ENCODE measurements around the gene ADARB2.

The ADARB2 gene

DNA sequence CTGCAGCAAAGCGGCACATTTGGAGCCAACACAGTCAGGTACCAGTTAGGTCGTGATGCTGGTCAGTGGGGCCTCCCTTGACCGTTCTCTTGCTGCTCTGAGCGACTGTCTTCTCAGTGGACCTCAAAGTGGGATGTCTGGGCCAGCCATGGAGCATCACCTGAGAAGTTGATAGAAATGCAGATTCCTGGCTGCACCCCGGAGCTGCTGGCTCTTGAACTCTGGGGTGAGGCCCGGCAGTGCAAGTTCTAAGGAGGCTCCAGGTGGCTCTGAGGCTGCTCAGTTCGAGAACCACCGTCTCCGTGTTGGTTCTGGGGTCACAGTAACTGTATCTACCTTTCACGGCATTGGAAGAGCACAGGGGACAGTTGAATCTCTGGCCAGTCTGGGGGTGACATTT is 533.6 kb downstream of the ADARB2 start:
- H3K36me3 ChIP-seq = no peaks in the 10 kb centered on the region
- no peak for DNase-seq
- no peaks in the 10 kb centered on the region for H3K9me3 ChIP-seq
- no peaks in the 10 kb centered on the region for H3K27me3 ChIP-seq
- TF ChIP-seq, protein P1, sequence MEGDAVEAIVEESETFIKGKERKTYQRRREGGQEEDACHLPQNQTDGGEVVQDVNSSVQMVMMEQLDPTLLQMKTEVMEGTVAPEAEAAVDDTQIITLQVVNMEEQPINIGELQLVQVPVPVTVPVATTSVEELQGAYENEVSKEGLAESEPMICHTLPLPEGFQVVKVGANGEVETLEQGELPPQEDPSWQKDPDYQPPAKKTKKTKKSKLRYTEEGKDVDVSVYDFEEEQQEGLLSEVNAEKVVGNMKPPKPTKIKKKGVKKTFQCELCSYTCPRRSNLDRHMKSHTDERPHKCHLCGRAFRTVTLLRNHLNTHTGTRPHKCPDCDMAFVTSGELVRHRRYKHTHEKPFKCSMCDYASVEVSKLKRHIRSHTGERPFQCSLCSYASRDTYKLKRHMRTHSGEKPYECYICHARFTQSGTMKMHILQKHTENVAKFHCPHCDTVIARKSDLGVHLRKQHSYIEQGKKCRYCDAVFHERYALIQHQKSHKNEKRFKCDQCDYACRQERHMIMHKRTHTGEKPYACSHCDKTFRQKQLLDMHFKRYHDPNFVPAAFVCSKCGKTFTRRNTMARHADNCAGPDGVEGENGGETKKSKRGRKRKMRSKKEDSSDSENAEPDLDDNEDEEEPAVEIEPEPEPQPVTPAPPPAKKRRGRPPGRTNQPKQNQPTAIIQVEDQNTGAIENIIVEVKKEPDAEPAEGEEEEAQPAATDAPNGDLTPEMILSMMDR (IDR thresholded peaks at IDR 0.05; ENCODE audit: low read depth, low read length) = no peak
- no peak overlapping the region for H3K4me3 ChIP-seq (ENCODE audit: low read depth, low read length)
- H3K4me1 ChIP-seq = no peaks in the 10 kb centered on the region

DNA sequence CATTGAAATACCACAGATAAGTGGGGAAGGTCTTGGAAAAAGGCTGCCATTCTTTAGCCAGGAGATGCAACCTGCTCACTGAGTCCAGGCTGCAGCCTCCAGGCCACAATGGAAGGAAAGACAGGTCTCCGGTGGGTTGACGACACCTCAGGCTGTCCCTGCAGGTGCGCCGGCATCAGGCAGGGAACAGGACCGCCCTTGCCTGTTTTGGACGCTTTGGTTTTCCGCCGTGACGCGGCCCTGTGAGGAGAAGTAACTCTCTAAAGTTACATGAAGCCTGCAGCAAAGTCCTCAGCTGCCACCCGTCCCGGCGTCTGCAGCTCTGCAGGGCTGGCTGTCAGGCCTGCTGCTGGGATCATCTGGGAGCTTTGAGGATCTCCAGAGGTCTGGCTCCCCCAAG is 534.1 kb downstream of the ADARB2 start:
- H3K36me3 ChIP-seq = no peaks in the 10 kb centered on the region
- H3K4me1 ChIP-seq = no peaks in the 10 kb centered on the region
- no peak overlapping the region for H3K4me3 ChIP-seq (ENCODE audit: low read depth, low read length)
- H3K27me3 ChIP-seq = no peaks in the 10 kb centered on the region
- TF ChIP-seq, protein P1 (IDR thresholded peaks at IDR 0.05; ENCODE audit: low read depth, low read length) = no peak
- H3K9me3 ChIP-seq = no peaks in the 10 kb centered on the region
- no peak for DNase-seq

DNA sequence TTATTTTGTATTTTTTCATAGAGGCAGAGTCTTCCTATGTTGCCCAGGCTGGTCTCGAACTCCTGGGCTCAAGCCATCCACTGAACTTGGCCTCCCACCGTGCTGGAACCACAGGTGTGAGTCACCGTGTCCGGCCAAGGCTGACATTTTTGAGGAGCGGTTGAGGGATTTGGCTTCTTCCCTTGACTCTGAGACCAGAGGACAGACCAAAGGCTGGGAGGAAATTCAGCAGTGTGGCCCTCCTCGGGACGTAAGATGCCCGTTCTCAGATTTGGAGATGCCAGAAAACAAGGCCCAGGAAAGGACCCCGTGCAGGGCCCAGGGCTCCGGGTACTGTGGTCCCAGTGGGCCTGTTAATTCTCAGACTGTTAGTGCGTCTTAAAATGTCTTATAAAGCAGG is 535.0 kb downstream of the ADARB2 start:
- no peaks in the 10 kb centered on the region for H3K27me3 ChIP-seq
- H3K4me1 ChIP-seq = no peaks in the 10 kb centered on the region
- H3K9me3 ChIP-seq = no peaks in the 10 kb centered on the region
- H3K36me3 ChIP-seq = no peaks in the 10 kb centered on the region
- DNase-seq = no peak
- no peak overlapping the region for H3K4me3 ChIP-seq (ENCODE audit: low read depth, low read length)
- TF ChIP-seq, protein P1 (IDR thresholded peaks at IDR 0.05; ENCODE audit: low read depth, low read length) = no peak

DNA sequence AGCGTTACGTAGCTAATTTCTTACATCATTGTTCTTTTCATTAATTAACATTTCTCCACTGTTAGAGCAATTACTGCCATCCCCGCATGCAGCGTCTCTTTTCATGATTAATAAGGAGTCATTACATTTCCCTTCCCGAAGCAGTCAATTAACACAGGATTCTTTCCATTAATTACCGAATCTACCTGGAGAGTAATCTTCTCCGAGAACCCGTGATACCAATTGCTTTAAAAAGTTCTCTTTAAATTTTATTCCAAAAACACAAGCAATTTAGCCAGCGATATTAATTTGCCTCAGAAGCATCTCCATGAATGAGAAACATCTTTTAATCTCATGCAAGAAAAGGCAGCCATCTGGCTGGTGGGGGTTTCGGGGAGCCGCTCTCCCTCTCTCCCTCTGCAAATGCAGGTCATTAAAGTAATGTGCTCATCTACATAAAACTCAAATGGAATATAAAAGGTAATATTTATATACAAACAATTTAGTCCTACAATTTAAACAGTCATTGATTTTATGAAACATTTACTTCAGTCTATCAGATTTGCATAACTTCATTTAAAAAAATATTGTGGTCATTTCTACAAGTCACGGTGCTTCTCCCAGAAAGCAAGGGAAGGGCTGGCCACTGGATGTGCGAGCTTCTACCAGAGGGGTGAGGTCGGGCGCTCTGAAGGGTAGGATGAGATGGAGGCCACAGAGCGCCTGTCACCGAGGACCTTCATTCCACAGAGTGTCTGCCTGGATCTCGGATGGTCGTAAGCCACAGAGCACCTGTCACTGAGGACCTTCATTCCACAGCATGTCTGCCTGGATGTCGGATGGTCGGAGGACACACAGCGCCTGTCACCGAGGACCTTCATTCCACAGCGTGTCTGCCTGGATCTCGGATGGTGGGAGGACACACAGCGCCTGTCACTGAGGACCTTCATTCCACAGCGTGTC is 536.2 kb downstream of the ADARB2 start:
- Histone ChIP-seq H3K9me3 (no peaks in the 10 kb centered on the region), H3K4me1 (no peaks in the 10 kb centered on the region), H3K4me3 (ENCODE audit: low read depth, low read length) (no peak overlapping the region), H3K36me3 (no peaks in the 10 kb centered on the region), H3K27me3 (no peaks in the 10 kb centered on the region)
- TF ChIP-seq, protein P1 (IDR thresholded peaks at IDR 0.05; ENCODE audit: low read depth, low read length) = no peak
- DNase-seq = no peak

DNA sequence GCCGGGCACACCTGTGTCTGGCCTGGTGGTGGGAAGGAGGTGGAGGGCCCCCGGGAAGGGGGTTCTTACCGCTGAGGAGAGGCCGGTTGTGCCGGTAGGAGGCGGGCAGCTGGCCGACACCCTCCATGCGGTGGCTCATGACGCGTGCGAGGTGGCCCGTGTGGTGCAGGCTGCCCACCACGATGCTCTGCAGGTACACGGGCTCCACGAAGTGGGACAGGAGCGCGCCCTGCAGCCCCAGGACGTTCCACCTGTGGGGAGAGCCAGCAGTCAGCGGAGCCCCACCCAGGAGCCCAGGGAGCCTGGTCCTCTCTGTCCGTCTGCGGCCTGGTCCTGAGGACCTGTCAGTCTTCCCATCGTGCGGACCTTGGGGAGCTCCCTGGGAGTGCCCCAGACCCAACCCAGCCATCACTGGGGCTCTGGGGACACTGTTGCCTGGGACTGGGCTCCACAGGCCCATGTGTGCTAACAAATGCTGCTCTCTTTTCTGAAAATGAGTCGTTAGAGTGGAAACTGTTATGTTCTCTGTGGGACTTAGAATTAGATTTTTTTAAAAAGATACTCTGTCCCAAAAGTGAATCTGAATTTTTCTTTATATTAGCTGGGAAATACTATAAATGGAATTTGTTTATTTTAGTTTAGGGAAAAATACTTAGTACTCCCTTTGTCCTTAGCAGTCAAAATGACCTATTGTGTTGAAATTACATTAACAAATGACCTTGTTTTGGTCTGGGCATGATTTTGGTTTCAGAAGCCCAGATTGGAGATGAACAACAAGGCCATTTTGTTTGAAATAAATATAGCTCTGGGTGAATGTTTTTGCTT is 537.2 kb downstream of the ADARB2 start:
- DNase-seq = no peak
- TF ChIP-seq, protein P1 (IDR thresholded peaks at IDR 0.05; ENCODE audit: low read depth, low read length) = no peak
- Histone ChIP-seq H3K4me3 (ENCODE audit: low read depth, low read length) (no peak overlapping the region), H3K27me3 (no peaks in the 10 kb centered on the region), H3K36me3 (no peaks in the 10 kb centered on the region), H3K9me3 (no peaks in the 10 kb centered on the region), H3K4me1 (no peaks in the 10 kb centered on the region)

DNA sequence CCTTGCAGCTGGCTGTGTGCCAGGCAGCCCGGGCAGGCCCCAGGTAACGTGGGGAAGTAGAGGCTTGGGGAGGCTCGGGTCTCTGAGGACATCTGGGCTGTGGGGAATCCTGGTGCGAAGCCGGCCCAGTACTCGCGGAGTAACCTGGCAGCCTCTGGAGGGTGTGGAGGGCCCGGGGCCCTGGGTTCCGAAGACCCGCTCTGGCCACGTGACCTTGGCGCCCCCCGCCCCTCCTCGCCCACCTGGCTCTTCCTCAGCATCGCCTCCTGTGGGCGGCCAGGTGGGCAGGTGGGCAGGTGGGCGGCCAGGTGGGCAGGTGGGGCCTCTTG is 538.0 kb downstream of the ADARB2 start:
- TF ChIP-seq, protein P1 (IDR thresholded peaks at IDR 0.05; ENCODE audit: low read depth, low read length) = no peak
- Histone ChIP-seq H3K27me3 (no peaks in the 10 kb centered on the region), H3K4me1 (no peaks in the 10 kb centered on the region), H3K36me3 (no peaks in the 10 kb centered on the region), H3K4me3 (ENCODE audit: low read depth, low read length) (no peak overlapping the region), H3K9me3 (no peaks in the 10 kb centered on the region)
- no peak for DNase-seq

Measured in BE2C (cell line).